HEK293 (cell line): ENCODE measurements around the gene SMS.
A peak's percentile ranks its signal among the peaks of the same experiment; 100 is the strongest.

Source experiments
- CTCF ChIA-PET: fragments of 350-600 bp; formaldehyde crosslinking; extraction: SDS; loops from one replicate; lab custom pipeline; 2021; ENCODE audit warnings: antibody characterized with exemption; lab: Yijun Ruan, JAX
- POLR2A ChIA-PET: fragments of 300-600 bp; formaldehyde crosslinking; extraction: SDS; loops from one replicate; lab custom pipeline; 2020; ENCODE audit warnings: antibody characterized with exemption, inconsistent platforms; lab: Yijun Ruan, JAX
- H3K27ac ChIP-seq: fragments of 200-500 bp; sonication (Bioruptor generic); 2 replicates; pipeline ENCODE4 v1.5.1; 2014; ENCODE audit warnings: low read depth, low read length, control low read depth, inconsistent platforms; ENCODE audit errors: extremely low read depth
- H3K36me3 ChIP-seq, 2 experiments: fragments of 200-500 bp in 1 of 2; sonication (Bioruptor generic) in 1 of 2; 1 replicate in 1 of 2; 2 replicates in 1 of 2; pipeline ENCODE4 v1.5.1; 2014 to 2017; ENCODE audit warnings: inconsistent platforms in 2 of 2, low read length in 2 of 2; ENCODE audit not compliant: control insufficient read depth in 2 of 2, insufficient read depth in 1 of 2
- H3K4me1 ChIP-seq: fragments of 200-500 bp; sonication (Bioruptor generic); 2 replicates; pipeline ENCODE4 v1.5.1; 2014; ENCODE audit warnings: mild to moderate bottlenecking, low read length, inconsistent platforms; ENCODE audit not compliant: control insufficient read depth, insufficient read depth
- H3K4me3 ChIP-seq: 2 replicates; pipeline ENCODE4 v1.5.1; 2011; ENCODE audit warnings: low read depth, mild to moderate bottlenecking, control low read depth, low read length, moderate library complexity
- H3K9me3 ChIP-seq: fragments of 200-500 bp; sonication (Bioruptor generic); 2 replicates; pipeline ENCODE4 v1.5.1; 2014; ENCODE audit warnings: low read depth, low read length, inconsistent platforms; ENCODE audit not compliant: control insufficient read depth, insufficient read depth
- FEZF1 ChIP-seq: fragments of 450-650 bp; formaldehyde crosslinking; IDR thresholded peaks from 2 replicates; pipeline ENCODE4 v1.5.1; 2016; ENCODE audit warnings: missing biosample characterization, missing genetic modification characterization
- GLI4 ChIP-seq: fragments of 450-650 bp; formaldehyde crosslinking; IDR thresholded peaks from 2 replicates; pipeline ENCODE4 v1.5.1; 2016; ENCODE audit warnings: missing biosample characterization, missing genetic modification characterization
- GLIS1 ChIP-seq: fragments of 450-650 bp; formaldehyde crosslinking; IDR thresholded peaks from 2 replicates; pipeline ENCODE4 v1.5.1; 2016; ENCODE audit warnings: missing biosample characterization, missing genetic modification characterization
- KLF7 ChIP-seq: fragments of 450-650 bp; formaldehyde crosslinking; IDR thresholded peaks from 2 replicates; pipeline ENCODE4 v1.5.1; 2016; ENCODE audit warnings: missing biosample characterization, missing genetic modification characterization, borderline replicate concordance
- PRDM6 ChIP-seq: fragments of 450-650 bp; formaldehyde crosslinking; IDR thresholded peaks from 2 replicates; pipeline ENCODE4 v1.5.1; 2017; ENCODE audit warnings: missing biosample characterization, missing genetic modification characterization
- RBAK ChIP-seq: fragments of 450-650 bp; formaldehyde crosslinking; IDR thresholded peaks from 2 replicates; pipeline ENCODE4 v1.5.1; 2016; ENCODE audit warnings: missing biosample characterization, missing genetic modification characterization
- SP3 ChIP-seq: fragments of 450-650 bp; formaldehyde crosslinking; IDR thresholded peaks from 2 replicates; pipeline ENCODE4 v1.5.1; 2016; ENCODE audit warnings: missing biosample characterization, missing genetic modification characterization
- SP7 ChIP-seq: fragments of 450-650 bp; formaldehyde crosslinking; IDR thresholded peaks from 2 replicates; pipeline ENCODE4 v1.5.1; 2016; ENCODE audit warnings: missing biosample characterization, missing genetic modification characterization
- TRIM28 ChIP-seq: IDR thresholded peaks from 2 replicates; pipeline ENCODE4 v1.6.1; 2011; ENCODE audit warnings: low read length, control low read depth, borderline replicate concordance
- WT1 ChIP-seq: fragments of 450-650 bp; formaldehyde crosslinking; IDR thresholded peaks from 2 replicates; pipeline ENCODE4 v1.5.1; 2016; ENCODE audit warnings: missing biosample characterization, missing genetic modification characterization
- YY1 ChIP-seq: fragments of 450-650 bp; formaldehyde crosslinking; IDR thresholded peaks from 2 replicates; pipeline ENCODE4 v1.5.1; 2018; ENCODE audit warnings: missing biosample characterization, missing genetic modification characterization
- ZBTB1 ChIP-seq: fragments of 450-650 bp; formaldehyde crosslinking; IDR thresholded peaks from 2 replicates; pipeline ENCODE4 v1.5.1; 2016; ENCODE audit warnings: missing biosample characterization, missing genetic modification characterization
- ZBTB49 ChIP-seq: fragments of 450-650 bp; formaldehyde crosslinking; IDR thresholded peaks from 2 replicates; pipeline ENCODE4 v1.5.1; 2016; ENCODE audit warnings: missing biosample characterization, missing genetic modification characterization, low read depth
- ZNF174 ChIP-seq: fragments of 450-650 bp; formaldehyde crosslinking; IDR thresholded peaks from 2 replicates; pipeline ENCODE4 v1.5.0; 2017; ENCODE audit warnings: missing biosample characterization, mild to moderate bottlenecking, missing genetic modification characterization
- ZNF302 ChIP-seq: fragments of 450-650 bp; formaldehyde crosslinking; IDR thresholded peaks from 2 replicates; pipeline ENCODE4 v1.5.1; 2016; ENCODE audit warnings: missing biosample characterization, missing genetic modification characterization, low read depth
- ZNF341 ChIP-seq: fragments of 450-650 bp; formaldehyde crosslinking; IDR thresholded peaks from 2 replicates; pipeline ENCODE4; 2016; ENCODE audit warnings: low read depth, missing biosample characterization, missing genetic modification characterization
- ZNF488 ChIP-seq: fragments of 450-650 bp; formaldehyde crosslinking; IDR thresholded peaks from 2 replicates; pipeline ENCODE4 v1.5.1; 2016; ENCODE audit warnings: missing biosample characterization, missing genetic modification characterization
- ZNF544 ChIP-seq: fragments of 450-650 bp; formaldehyde crosslinking; IDR thresholded peaks from 2 replicates; pipeline ENCODE4 v1.5.0; 2017; ENCODE audit warnings: missing biosample characterization, missing genetic modification characterization
- ZNF596 ChIP-seq: fragments of 450-650 bp; IDR thresholded peaks from 2 replicates; pipeline ENCODE4 v1.5.0; 2018; ENCODE audit warnings: missing biosample characterization, mild to moderate bottlenecking, missing genetic modification characterization, moderate library complexity
- ZNF626 ChIP-seq: fragments of 450-650 bp; sonication (Bioruptor Pico); formaldehyde crosslinking; IDR thresholded peaks from 2 replicates; pipeline ENCODE4 v1.5.1; 2018; ENCODE audit warnings: missing biosample characterization, missing genetic modification characterization, inconsistent platforms
- ZNF658 ChIP-seq: fragments of 450-650 bp; formaldehyde crosslinking; IDR thresholded peaks from 2 replicates; pipeline ENCODE4; 2016; ENCODE audit warnings: missing biosample characterization, missing genetic modification characterization
- ZNF670 ChIP-seq: fragments of 450-650 bp; formaldehyde crosslinking; IDR thresholded peaks from 2 replicates; pipeline ENCODE4 v1.5.1; 2016; ENCODE audit warnings: missing biosample characterization, missing genetic modification characterization, low read depth
- ZNF704 ChIP-seq: fragments of 450-650 bp; formaldehyde crosslinking; IDR thresholded peaks from 2 replicates; pipeline ENCODE4 v1.5.1; 2016; ENCODE audit warnings: missing biosample characterization, missing genetic modification characterization
- ZNF768 ChIP-seq: fragments of 450-650 bp; formaldehyde crosslinking; IDR thresholded peaks from 2 replicates; pipeline ENCODE4 v1.5.1; 2018; ENCODE audit warnings: missing biosample characterization, mild to moderate bottlenecking, missing genetic modification characterization
- ZNF791 ChIP-seq: fragments of 450-650 bp; formaldehyde crosslinking; IDR thresholded peaks from 2 replicates; pipeline ENCODE4 v1.5.1; 2016; ENCODE audit warnings: missing biosample characterization, missing genetic modification characterization

SMS gene

GRCh38 chrX:22032506-22032905 lies 92.0 kb downstream of the SMS start:
- TF ChIP-seq ZNF544 (tag by site-specific recombination), result no peak
- TF ChIP-seq RBAK (tag by site-specific recombination), result no peak
- TF ChIP-seq ZBTB49 (tag by site-specific recombination), result no peak
- TF ChIP-seq ZBTB1 (tag by site-specific recombination), result no peak
- no peak for TF ChIP-seq YY1
- Histone ChIP-seq H3K4me1 (0 out of 2 replicates have a peak, but pooled peaks cover 2% of the 10 kb centered on the region), H3K9me3 (no peaks in the 10 kb centered on the region), H3K27ac (no peak overlapping the region), H3K36me3 (no peaks in the 10 kb centered on the region), H3K4me3 (no peak overlapping the region)
- POLR2A ChIA-PET, result no interaction called here
- CTCF ChIA-PET, result no interaction called here

GRCh38 chrX:22033818-22034217 lies 93.3 kb downstream of the SMS start:
- H3K36me3 ChIP-seq, result no peaks in the 10 kb centered on the region
- ChIA-PET CTCF (no interaction called here), POLR2A (no interaction called here)
- 0 out of 2 replicates have a peak, but pooled peaks cover 2% of the 10 kb centered on the region for H3K4me1 ChIP-seq
- no peaks in the 10 kb centered on the region for H3K9me3 ChIP-seq
- no peak overlapping the region; the same call in 1 of the 2 replicates for H3K27ac ChIP-seq
- no peak overlapping the region for H3K4me3 ChIP-seq
- TF ChIP-seq FEZF1 (peak; percentile 86), PRDM6 (tag by site-specific recombination) (peak; percentile 41; the same call in 1 of the 2 replicates), SP7 (tag by site-specific recombination) (peak; percentile 64), GLIS1 (tag by site-specific recombination) (peak; percentile 26; the same call in 1 of the 2 replicates), ZNF488 (tag by site-specific recombination) (no peak), ZNF670 (tag by site-specific recombination) (no peak), TRIM28 (no peak; the same call in 1 of the 2 replicates), ZNF302 (tag by site-specific recombination) (no peak)
- TF ChIP-seq, all 188 proteins: peak for 4

- H3K4me3 ChIP-seq, result no peak overlapping the region
- 0 out of 2 replicates have a peak, but pooled peaks cover 2% of the 10 kb centered on the region for H3K4me1 ChIP-seq
- H3K9me3 ChIP-seq, result no peaks in the 10 kb centered on the region
- ChIA-PET POLR2A (no interaction called here), CTCF (interaction anchor here (0.9 kb wide), 1 partner anchor 76 kb away, joined by 4 read pairs; no protein-coding TSS in a partner anchor)
- H3K27ac ChIP-seq, result no peak overlapping the region
- no peaks in the 10 kb centered on the region for H3K36me3 ChIP-seq
- no peak for TF ChIP-seq ZNF341 (tag by site-specific recombination)
- TF ChIP-seq ZNF658 (tag by site-specific recombination), result no peak
- no peak for TF ChIP-seq SP3
- no peak for TF ChIP-seq ZNF174
- TF ChIP-seq ZNF596, result no peak
- no peak for TF ChIP-seq ZNF791 (tag by site-specific recombination)
- TF ChIP-seq ZNF626 (tag by site-specific recombination), result no peak
- no peak for TF ChIP-seq WT1 (tag by site-specific recombination)
- no peak for TF ChIP-seq ZNF768 (tag by site-specific recombination)
- TF ChIP-seq ZNF704 (tag by site-specific recombination), result no peak
- no peak for TF ChIP-seq GLIS1 (tag by site-specific recombination)
- no peak for TF ChIP-seq GLI4
- no peak for TF ChIP-seq KLF7 (tag by site-specific recombination)
Measured at GRCh38 chrX:22035236-22035635, 94.7 kb downstream of the SMS start.
